Measurements from ENCODE around the gene MPZL3.

Gene MPZL3

GRCh38 chr11:118281284-118281683 is 29.1 kb upstream of the MPZL3 start:
- TF ChIP-seq, protein P1, sequence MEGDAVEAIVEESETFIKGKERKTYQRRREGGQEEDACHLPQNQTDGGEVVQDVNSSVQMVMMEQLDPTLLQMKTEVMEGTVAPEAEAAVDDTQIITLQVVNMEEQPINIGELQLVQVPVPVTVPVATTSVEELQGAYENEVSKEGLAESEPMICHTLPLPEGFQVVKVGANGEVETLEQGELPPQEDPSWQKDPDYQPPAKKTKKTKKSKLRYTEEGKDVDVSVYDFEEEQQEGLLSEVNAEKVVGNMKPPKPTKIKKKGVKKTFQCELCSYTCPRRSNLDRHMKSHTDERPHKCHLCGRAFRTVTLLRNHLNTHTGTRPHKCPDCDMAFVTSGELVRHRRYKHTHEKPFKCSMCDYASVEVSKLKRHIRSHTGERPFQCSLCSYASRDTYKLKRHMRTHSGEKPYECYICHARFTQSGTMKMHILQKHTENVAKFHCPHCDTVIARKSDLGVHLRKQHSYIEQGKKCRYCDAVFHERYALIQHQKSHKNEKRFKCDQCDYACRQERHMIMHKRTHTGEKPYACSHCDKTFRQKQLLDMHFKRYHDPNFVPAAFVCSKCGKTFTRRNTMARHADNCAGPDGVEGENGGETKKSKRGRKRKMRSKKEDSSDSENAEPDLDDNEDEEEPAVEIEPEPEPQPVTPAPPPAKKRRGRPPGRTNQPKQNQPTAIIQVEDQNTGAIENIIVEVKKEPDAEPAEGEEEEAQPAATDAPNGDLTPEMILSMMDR (IDR thresholded peaks at IDR 0.05; ENCODE audit: insufficient read depth, missing control alignments), result no peak
- FAIRE-seq (no peak), DNase-seq (ENCODE audit: insufficient read length, low spot score) (no peak)

DNA sequence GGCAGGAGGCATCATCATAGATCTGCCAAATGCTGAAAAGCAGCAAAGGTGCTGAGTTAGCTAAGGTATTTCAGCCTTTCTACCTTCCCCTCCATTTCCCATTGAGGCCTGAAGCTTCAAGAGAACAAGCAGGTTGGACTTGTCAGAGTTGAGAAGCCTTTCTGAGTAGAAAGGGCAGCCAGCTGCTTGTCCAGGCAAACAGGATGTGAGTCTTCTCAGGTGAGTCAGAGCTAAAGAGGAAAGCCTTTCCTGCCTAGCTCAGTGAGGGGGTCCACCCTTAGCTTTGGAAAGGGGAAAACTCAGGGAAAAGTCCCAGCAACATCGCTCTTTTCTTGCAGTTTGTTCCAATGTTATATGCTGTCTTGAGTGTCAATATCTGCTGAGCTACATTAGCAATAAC is 25.1 kb upstream of the MPZL3 start:
- no peak for DNase-seq (ENCODE audit: insufficient read length, low spot score)
- TF ChIP-seq, protein P1 (IDR thresholded peaks at IDR 0.05; ENCODE audit: insufficient read depth, missing control alignments), result no peak
- FAIRE-seq, result no peak

DNA sequence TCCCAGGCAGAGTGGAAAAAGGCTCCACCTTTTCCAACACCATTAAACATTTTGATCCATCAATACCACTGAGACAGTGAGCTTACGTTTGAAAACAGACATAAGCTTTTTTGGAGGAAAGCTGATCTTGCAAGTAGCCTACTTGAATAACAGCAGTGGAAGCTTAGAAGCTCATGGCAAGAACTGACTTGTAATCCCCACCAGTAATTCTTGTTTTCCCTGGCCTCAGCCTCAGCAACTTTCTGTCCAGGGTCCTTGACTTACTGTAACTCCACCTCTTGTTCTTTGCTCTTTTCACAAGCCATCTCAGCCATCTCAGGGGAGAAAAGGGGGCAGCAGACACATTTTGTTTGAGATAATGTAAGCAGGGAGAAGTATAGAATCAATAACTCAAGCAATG is 24.3 kb upstream of the MPZL3 start:
- no peak for FAIRE-seq
- DNase-seq (ENCODE audit: insufficient read length, low spot score), result no peak
- TF ChIP-seq, protein P1 (IDR thresholded peaks at IDR 0.05; ENCODE audit: insufficient read depth, missing control alignments), result no peak

- FAIRE-seq (no peak), DNase-seq (ENCODE audit: insufficient read length, low spot score) (no peak)
- TF ChIP-seq, protein P1 (IDR thresholded peaks at IDR 0.05; ENCODE audit: insufficient read depth, missing control alignments), result no peak
These were observed 23.0 kb upstream of the MPZL3 start for GRCh38 chr11:118275176-118275575.

- no peak for DNase-seq (ENCODE audit: insufficient read length, low spot score)
- TF ChIP-seq, protein P1 (IDR thresholded peaks at IDR 0.05; ENCODE audit: insufficient read depth, missing control alignments), result no peak
- FAIRE-seq, result no peak
These were observed 22.0 kb upstream of the MPZL3 start for GRCh38 chr11:118274186-118274585.

DNA sequence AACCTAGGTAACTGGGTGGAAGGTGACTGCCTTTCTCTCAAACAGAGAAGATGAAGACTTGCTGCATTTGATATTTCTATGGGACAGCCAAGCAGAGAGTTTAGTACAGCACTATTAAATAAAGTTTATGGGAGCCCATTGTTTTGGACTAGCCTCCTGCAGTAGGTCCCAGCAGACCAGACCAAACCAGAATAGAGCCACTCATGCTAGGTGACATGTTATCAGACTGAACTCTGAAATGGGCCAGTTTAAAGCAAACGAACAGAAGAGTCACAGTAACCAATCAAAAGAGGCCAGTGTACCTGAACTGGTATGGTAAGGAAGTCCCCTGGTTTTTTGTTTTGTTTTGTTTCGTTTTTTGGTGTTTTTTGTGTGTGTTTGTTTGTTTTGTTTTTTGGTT is 19.8 kb upstream of the MPZL3 start:
- FAIRE-seq (no peak), DNase-seq (ENCODE audit: insufficient read length, low spot score) (no peak)
- TF ChIP-seq, protein P1 (IDR thresholded peaks at IDR 0.05; ENCODE audit: insufficient read depth, missing control alignments), result no peak

- FAIRE-seq (no peak), DNase-seq (ENCODE audit: insufficient read length, low spot score) (no peak)
- TF ChIP-seq, protein P1 (IDR thresholded peaks at IDR 0.05; ENCODE audit: insufficient read depth, missing control alignments), result no peak
These were observed 15.3 kb upstream of the MPZL3 start for GRCh38 chr11:118267486-118267885.

Data from D721Med (cell line).